ENCODE results near the gene CADPS2.

- TF ChIP-seq ZC3H10 (CRISPR knock-in tag; IDR thresholded peaks at IDR 0.05): no peak
- TF ChIP-seq PATZ1 (CRISPR knock-in tag; IDR thresholded peaks at IDR 0.05; ENCODE audit: borderline replicate concordance): no peak
- TF ChIP-seq ZFP3 (CRISPR knock-in tag; IDR thresholded peaks at IDR 0.05): no peak
- no peak for TF ChIP-seq PPARA (CRISPR knock-in tag; IDR thresholded peaks at IDR 0.05; ENCODE audit: borderline replicate concordance)
- TF ChIP-seq CSRNP3 (CRISPR knock-in tag; IDR thresholded peaks at IDR 0.05): no peak
- TF ChIP-seq ZNF70 (CRISPR knock-in tag; IDR thresholded peaks at IDR 0.05): no peak
- no peak for TF ChIP-seq TOX (CRISPR knock-in tag; IDR thresholded peaks at IDR 0.05; ENCODE audit: borderline replicate concordance)
- TF ChIP-seq CREB5 (CRISPR knock-in tag; IDR thresholded peaks at IDR 0.05; ENCODE audit: low read depth): no peak
- TF ChIP-seq GLIS3 (CRISPR knock-in tag; IDR thresholded peaks at IDR 0.05): no peak
Measured at GRCh38 chr7:122706836-122707235, 179.4 kb downstream of the CADPS2 start.

All from SK-N-SH treated with all-trans-retinoic acid at 6 μM for 48 hours (cell line).